Endothelial cell of umbilical vein (primary cell): Measurements from ENCODE around the gene AGA. TPM values are rescaled to one million over a fixed set of nuclear protein-coding genes. Genes with fewer than 3 reads are reported as not detected.

Experiments
- BruUV-seq: library from RNA; stranded (reverse); fragments of 400-500 nt; replicated peaks from 2 replicates; lab custom pipeline; 2021; lab: Mats Ljungman, UMichigan
- CTCF ChIA-PET: fragments of 300-600, 350-600 bp; sonication (Branson Sonifier 250); formaldehyde crosslinking; loops from one replicate; lab custom pipeline; 2021; ENCODE audit warnings: antibody characterized with exemption, inconsistent platforms; lab: Charles Lee
- POLR2A ChIA-PET: fragments of 300-600, 350-600 bp; sonication (Branson Sonifier 250); formaldehyde crosslinking; loops from one replicate; lab custom pipeline; 2021; ENCODE audit warnings: antibody characterized with exemption, inconsistent platforms; lab: Charles Lee
- DNase-seq: peaks from one replicate; pipeline ENCODE4 v3.0.0-alpha.2; 2011; ENCODE audit warnings: low read depth, low spot score
- FAIRE-seq: peaks from 2 replicates; lab custom pipeline; 2011; peaks lifted over from hg19 to GRCh38; lab: Jason Lieb, UNC
- H2AFZ ChIP-seq: 2 replicates; pipeline ENCODE4 v1.6.0; 2012; ENCODE audit warnings: low read depth, low read length, control low read depth, inconsistent platforms
- H3K27ac ChIP-seq: 2 replicates; pipeline ENCODE4 v1.5.1; 2011; ENCODE audit warnings: low read depth, mild to moderate bottlenecking, control low read depth, low read length, moderate library complexity; ENCODE audit not compliant: insufficient read depth
- H3K27me3 ChIP-seq, 2 experiments: 2 replicates each; pipeline versions ENCODE4 v1.6.0 to v1.6.1; 2011; ENCODE audit warnings: low read length in 2 of 2, mixed read lengths in 1 of 2; ENCODE audit not compliant: control insufficient read depth in 2 of 2, insufficient read depth in 2 of 2
- H3K36me3 ChIP-seq, 2 experiments: 2 replicates in 1 of 2; 3 replicates in 1 of 2; pipeline ENCODE4 v1.5.1; 2011; ENCODE audit warnings: low read length in 2 of 2, mild to moderate bottlenecking in 1 of 2, moderate library complexity in 1 of 2; ENCODE audit not compliant: control insufficient read depth in 2 of 2, insufficient read depth in 2 of 2; ENCODE audit errors: extremely low read depth in 1 of 2
- H3K4me1 ChIP-seq: 3 replicates; pipeline ENCODE4 v1.5.1; 2011; ENCODE audit warnings: mild to moderate bottlenecking, low read length; ENCODE audit not compliant: control insufficient read depth, insufficient read depth; ENCODE audit errors: extremely low read depth
- H3K4me2 ChIP-seq: 2 replicates; pipeline ENCODE4 v1.6.1; 2011; ENCODE audit warnings: low read length, control low read depth, mixed read lengths; ENCODE audit not compliant: insufficient read depth
- H3K4me3 ChIP-seq, 3 experiments: fragments of 200-600 bp in 1 of 3; sonication (generic), shearing (Covaris generic) in 1 of 3; replicated peaks in 1 of 3; 2 replicates each; pipeline ENCODE4 v1.5.1; 2011 to 2016; ENCODE audit warnings: control low read depth in 3 of 3, low read length in 3 of 3, mild to moderate bottlenecking in 2 of 3, inconsistent platforms in 1 of 3, low read depth in 1 of 3, moderate library complexity in 1 of 3; ENCODE audit not compliant: insufficient read depth in 1 of 3
- H3K79me2 ChIP-seq: 2 replicates; pipeline ENCODE4 v1.6.0; 2012; ENCODE audit warnings: low read length, inconsistent platforms; ENCODE audit not compliant: control insufficient read depth, insufficient read depth
- H3K9ac ChIP-seq: replicated peaks from 2 replicates; pipeline ENCODE3; 2011; ENCODE audit warnings: low read length, control low read depth; ENCODE audit not compliant: insufficient read depth; ENCODE audit errors: extremely low read depth
- H3K9me1 ChIP-seq: replicated peaks from 3 replicates; pipeline ENCODE4 v1.6.0; 2011; ENCODE audit warnings: mild to moderate bottlenecking, low read length; ENCODE audit not compliant: control insufficient read depth, insufficient read depth; ENCODE audit errors: extremely low read depth
- H3K9me3 ChIP-seq: replicated peaks from 2 replicates; pipeline ENCODE4 v1.5.1; 2012; ENCODE audit warnings: low read length, inconsistent platforms; ENCODE audit not compliant: control insufficient read depth, insufficient read depth
- H4K20me1 ChIP-seq: replicated peaks from 2 replicates; pipeline ENCODE3; 2011; ENCODE audit warnings: mild to moderate bottlenecking, low read length; ENCODE audit not compliant: control insufficient read depth, insufficient read depth; ENCODE audit errors: extremely low read depth
- CTCF ChIP-seq, 2 donors: IDR thresholded peaks; 1 replicate in 1 of 2; 2 replicates in 1 of 2; pipeline ENCODE4 v1.5.1; 2011; ENCODE audit warnings: low read length in 2 of 2, mild to moderate bottlenecking in 2 of 2, moderate library complexity in 2 of 2, control low read depth in 1 of 2, inconsistent platforms in 1 of 2, low read depth in 1 of 2; ENCODE audit not compliant: insufficient read depth in 1 of 2; ENCODE audit errors: extremely low read depth in 1 of 2
- EZH2 ChIP-seq: IDR thresholded peaks from 2 replicates; pipeline ENCODE4 v1.6.1; 2012; ENCODE audit warnings: borderline replicate concordance, low read depth, mild to moderate bottlenecking, moderate library complexity, low read length, inconsistent platforms; ENCODE audit not compliant: severe bottlenecking
- FOS ChIP-seq: IDR thresholded peaks from 2 replicates; pipeline ENCODE4 v1.6.1; 2011; ENCODE audit warnings: mild to moderate bottlenecking, low read length, moderate library complexity, borderline replicate concordance; ENCODE audit not compliant: insufficient read depth
- GATA2 ChIP-seq: IDR thresholded peaks from 2 replicates; pipeline ENCODE4 v1.7.0; 2011; ENCODE audit warnings: low read depth, mild to moderate bottlenecking, moderate library complexity, mixed read lengths, low read length; ENCODE audit not compliant: insufficient read length, insufficient read depth
- JUN ChIP-seq: IDR thresholded peaks from 2 replicates; pipeline ENCODE4 v1.6.1; 2011; ENCODE audit warnings: borderline replicate concordance, low read depth; ENCODE audit not compliant: insufficient read length, insufficient read depth
- MAX ChIP-seq: IDR thresholded peaks from 2 replicates; pipeline ENCODE4 v1.6.1; 2011; ENCODE audit not compliant: insufficient read depth, insufficient read length
- MYC ChIP-seq: IDR thresholded peaks from one replicate; pipeline ENCODE4 v1.6.1; 2011; ENCODE audit warnings: mild to moderate bottlenecking, low read depth, low read length
- POLR2A ChIP-seq: IDR thresholded peaks from 2 replicates; pipeline ENCODE4 v1.6.1; 2012; ENCODE audit warnings: low read depth, mild to moderate bottlenecking, control low read depth, low read length
- POLR2AphosphoS5 ChIP-seq: IDR thresholded peaks from 2 replicates; pipeline ENCODE4 v1.6.1; 2012; ENCODE audit warnings: low read depth, mild to moderate bottlenecking, control low read depth, low read length, moderate library complexity; ENCODE audit not compliant: insufficient read depth
- dilution Hi-C: fragments of 300-500 bp; cut with MboI; formaldehyde crosslinking; loops from one replicate; pipeline ENCODE4 v1.15.0; 2019; ENCODE audit warnings: low sequenced_read_pairs; ENCODE audit not compliant: extremely low pct_ligation_motif_present
- intact Hi-C: fragments of 100-400 bp; cut with micrococcal nuclease; formaldehyde crosslinking; loops from one replicate; pipeline ENCODE4 v1.10.0; 2022
- polyA plus RNA-seq, 4 experiments: library from polyadenylated mRNA; depleted of rRNA in 3 of 4; stranded (reverse) in 3 of 4; unstranded in 1 of 4; fragments of >200 nt; gene quantifications; 2 replicates each; pipeline versions ENCODE4 v1.2.1 to v1.2.3, GENCODE V29; 2011 to 2012; ENCODE audit warnings: missing spikeins in 1 of 4
- total RNA-seq: library from RNA; stranded (reverse); gene quantifications from 2 replicates; pipeline ENCODE4 v1.2.3, GENCODE V29; 2021

The AGA gene
- total and polyA plus RNA-seq, 2 donors (not counting 3 experiments of a cell fraction or from before 2014, with no cell fraction given) = 14.1 to 16.9 TPM

- Histone ChIP-seq H3K27ac (no peak overlapping the region), H3K27me3 (no peaks in the 10 kb centered on the region), H3K79me2 (no peaks in the 10 kb centered on the region), H3K9me1 (no peaks in the 10 kb centered on the region), H3K4me3 (no peak overlapping the region), H3K4me2 (no peak overlapping the region), H2AFZ (no peak overlapping the region), H3K9me3 (no peaks in the 10 kb centered on the region), H4K20me1 (no peaks in the 10 kb centered on the region), H3K9ac (no peak overlapping the region), H3K4me1 (no peaks in the 10 kb centered on the region), H3K36me3 (no peaks in the 10 kb centered on the region)
- TF ChIP-seq JUN = no peak
- ChIA-PET POLR2A (no interaction called here), CTCF (no interaction called here)
- FAIRE-seq = no peak
- intact Hi-C loops = no loop called here
- no TSS peak for BruUV-seq
- no peak for DNase-seq
- dilution Hi-C loops = no loop called here
Observed at GRCh38 chr4:177419434-177419833, 22.8 kb downstream of the AGA start.

GRCh38 chr4:177413656-177414055 lies 28.6 kb downstream of the AGA start:
- Histone ChIP-seq H3K4me2 (no peak overlapping the region), H3K79me2 (no peaks in the 10 kb centered on the region), H2AFZ (no peak overlapping the region), H3K4me3 (no peak overlapping the region), H3K9me3 (no peaks in the 10 kb centered on the region), H3K9ac (no peak overlapping the region), H3K27me3 (no peaks in the 10 kb centered on the region), H3K9me1 (no peaks in the 10 kb centered on the region), H4K20me1 (no peaks in the 10 kb centered on the region), H3K4me1 (no peaks in the 10 kb centered on the region), H3K27ac (no peak overlapping the region), H3K36me3 (no peaks in the 10 kb centered on the region)
- intact Hi-C loops = no loop called here
- BruUV-seq = no TSS peak
- POLR2A ChIA-PET = no interaction called here
- no peak for TF ChIP-seq POLR2AphosphoS5
- TF ChIP-seq EZH2 = no peak
- no peak for TF ChIP-seq POLR2A
- TF ChIP-seq MYC = no peak
- TF ChIP-seq GATA2 = no peak
- no peak for TF ChIP-seq JUN
- TF ChIP-seq MAX = no peak
- TF ChIP-seq CTCF (IDR thresholded peaks at IDR 0.05; ENCODE audit: extremely low read depth in 1 of 2, insufficient read depth in 1 of 2, low read depth in 1 of 2, low read length in 2 of 2) = no peak
- TF ChIP-seq FOS = no peak
- DNase-seq (no peak), FAIRE-seq (no peak)
- CTCF ChIA-PET = interaction anchor here (0.6 kb wide), 1 partner anchor 474 kb away, joined by 4 read pairs; no protein-coding TSS in a partner anchor
- dilution Hi-C loops = no loop called here
